Measurements from ENCODE around the gene PFKFB1. TPM values are rescaled to one million over a fixed set of nuclear protein-coding genes. Genes with fewer than 3 reads are reported as not detected.
A peak's percentile ranks its signal among the peaks of the same experiment; 100 is the strongest.

The PFKFB1 gene
- total RNA-seq, result 18.5 TPM
- long read RNA-seq, partial matches to known transcripts, result 1 of 28 reads
- long read RNA-seq, other reads (novel, unspliced or antisense), result 27 of 28 reads

GRCh38 chrX:54994099-54994498 lies at the start of gene PFKFB1:
TSS of gene PFKFB1 (minus strand) at chrX:54994188. CDS start at chrX:54994007, 181 bp downstream.
- DNase-seq (ENCODE audit: low spot score), result no peak

GRCh38 chrX:55041514-55041913 lies 47.5 kb upstream of the PFKFB1 start:
- DNase-seq (ENCODE audit: low spot score), result no peak

- no peak for DNase-seq (ENCODE audit: low spot score)
These were observed 45.5 kb upstream of the PFKFB1 start for GRCh38 chrX:55039471-55039870.

- DNase-seq (ENCODE audit: low spot score), result no peak
These were observed 39.4 kb upstream of the PFKFB1 start for GRCh38 chrX:55033429-55033828.

GRCh38 chrX:55030271-55031205 lies 36.5 kb upstream of the PFKFB1 start, which contains the start of gene ALAS2:
TSS of gene ALAS2 (minus strand) at chrX:55030977. CDS start at chrX:55026000, 4,977 bp downstream.
- no peak for DNase-seq (ENCODE audit: low spot score)

- DNase-seq (ENCODE audit: low spot score), result no peak
These were observed 35.3 kb upstream of the PFKFB1 start for GRCh38 chrX:55029291-55029690.

- DNase-seq (ENCODE audit: low spot score), result no peak
These were observed 34.6 kb upstream of the PFKFB1 start for GRCh38 chrX:55028611-55029010.

- DNase-seq (ENCODE audit: low spot score), result no peak
These were observed 34.1 kb upstream of the PFKFB1 start for GRCh38 chrX:55028040-55028439.

- DNase-seq (ENCODE audit: low spot score), result no peak
These were observed 32.9 kb upstream of the PFKFB1 start for GRCh38 chrX:55026840-55027239.

- DNase-seq (ENCODE audit: low spot score), result no peak
These were observed 32.2 kb upstream of the PFKFB1 start for GRCh38 chrX:55026143-55026542.

- no peak for DNase-seq (ENCODE audit: low spot score)
These were observed 20.9 kb upstream of the PFKFB1 start for GRCh38 chrX:55014897-55015299.

GRCh38 chrX:55011294-55011693 lies 17.3 kb upstream of the PFKFB1 start:
- no peak for DNase-seq (ENCODE audit: low spot score)

- DNase-seq (ENCODE audit: low spot score), result no peak
These were observed 14.8 kb upstream of the PFKFB1 start for GRCh38 chrX:55008571-55009358.

- DNase-seq (ENCODE audit: low spot score), result no peak
These were observed 13.7 kb upstream of the PFKFB1 start for GRCh38 chrX:55007656-55008055.

- DNase-seq (ENCODE audit: low spot score), result no peak
These were observed 13.0 kb upstream of the PFKFB1 start for GRCh38 chrX:55006827-55007621.

GRCh38 chrX:55005256-55005655 lies 11.3 kb upstream of the PFKFB1 start:
- no peak for DNase-seq (ENCODE audit: low spot score)

- no peak for DNase-seq (ENCODE audit: low spot score)
These were observed 10.2 kb upstream of the PFKFB1 start for GRCh38 chrX:55004231-55004630.

GRCh38 chrX:54999717-55000598 lies 6.0 kb upstream of the PFKFB1 start, which contains the start of gene APEX2:
TSS of gene APEX2 (plus strand) at chrX:55000363. CDS start at chrX:55000423, 60 bp downstream.
- DNase-seq (ENCODE audit: low spot score), result peak; percentile 94

GRCh38 chrX:54995621-54996020 lies 1.6 kb upstream of the PFKFB1 start:
- no peak for DNase-seq (ENCODE audit: low spot score)
